ENCODE data around the gene ZNF324B. TPM values are rescaled to one million over a fixed set of nuclear protein-coding genes. Genes with fewer than 3 reads are reported as not detected.

The ZNF324B gene
- polyA plus RNA-seq, 2 of the 4 experiments (the other 2 are of a cell fraction), result 3.8 to 6.8 TPM

DNA sequence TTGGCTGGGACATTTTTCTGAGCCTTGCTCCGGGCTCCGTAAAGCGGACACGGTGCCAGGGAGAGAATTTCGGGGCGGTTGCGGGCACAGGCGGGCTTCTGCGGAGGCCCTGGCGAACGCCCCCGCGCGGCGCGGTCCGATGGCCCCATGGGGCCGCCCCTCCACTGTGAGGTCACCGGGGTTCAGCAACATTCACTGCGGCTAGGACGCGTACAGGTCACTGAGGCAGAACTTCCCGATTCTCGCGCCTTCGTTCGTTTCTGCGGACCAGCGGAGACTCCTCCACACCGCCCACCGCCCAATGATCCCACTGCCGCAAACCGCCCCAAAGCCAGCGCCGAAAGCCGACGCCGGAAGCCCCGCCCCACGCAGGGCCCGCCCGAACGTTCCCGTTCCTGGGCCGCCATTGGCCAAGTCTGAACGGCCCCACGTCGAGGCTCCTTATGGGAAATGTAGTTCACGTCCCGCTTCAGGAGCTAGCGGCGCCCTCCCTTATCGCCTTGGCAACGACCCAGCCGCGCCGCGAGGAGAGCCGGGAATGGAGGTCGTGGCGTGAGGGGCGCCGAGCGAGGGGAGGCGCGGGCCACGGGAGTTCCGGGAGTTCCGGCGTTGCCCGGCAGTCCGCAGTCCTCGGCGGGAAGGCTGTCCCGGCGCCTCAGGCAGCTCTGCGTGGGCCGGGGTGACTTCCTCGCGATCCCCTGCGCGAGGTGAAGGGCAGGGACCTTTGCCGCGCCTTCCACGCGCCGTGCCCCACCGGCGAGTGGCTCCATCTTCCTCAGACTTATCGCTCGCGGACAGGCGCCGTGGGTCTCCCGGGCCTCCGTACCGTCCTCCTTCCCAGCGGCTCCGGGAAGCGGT is 43.0 kb upstream of the ZNF324B start, which contains the start of gene ZNF584 (continued):
- TF ChIP-seq, protein P1, sequence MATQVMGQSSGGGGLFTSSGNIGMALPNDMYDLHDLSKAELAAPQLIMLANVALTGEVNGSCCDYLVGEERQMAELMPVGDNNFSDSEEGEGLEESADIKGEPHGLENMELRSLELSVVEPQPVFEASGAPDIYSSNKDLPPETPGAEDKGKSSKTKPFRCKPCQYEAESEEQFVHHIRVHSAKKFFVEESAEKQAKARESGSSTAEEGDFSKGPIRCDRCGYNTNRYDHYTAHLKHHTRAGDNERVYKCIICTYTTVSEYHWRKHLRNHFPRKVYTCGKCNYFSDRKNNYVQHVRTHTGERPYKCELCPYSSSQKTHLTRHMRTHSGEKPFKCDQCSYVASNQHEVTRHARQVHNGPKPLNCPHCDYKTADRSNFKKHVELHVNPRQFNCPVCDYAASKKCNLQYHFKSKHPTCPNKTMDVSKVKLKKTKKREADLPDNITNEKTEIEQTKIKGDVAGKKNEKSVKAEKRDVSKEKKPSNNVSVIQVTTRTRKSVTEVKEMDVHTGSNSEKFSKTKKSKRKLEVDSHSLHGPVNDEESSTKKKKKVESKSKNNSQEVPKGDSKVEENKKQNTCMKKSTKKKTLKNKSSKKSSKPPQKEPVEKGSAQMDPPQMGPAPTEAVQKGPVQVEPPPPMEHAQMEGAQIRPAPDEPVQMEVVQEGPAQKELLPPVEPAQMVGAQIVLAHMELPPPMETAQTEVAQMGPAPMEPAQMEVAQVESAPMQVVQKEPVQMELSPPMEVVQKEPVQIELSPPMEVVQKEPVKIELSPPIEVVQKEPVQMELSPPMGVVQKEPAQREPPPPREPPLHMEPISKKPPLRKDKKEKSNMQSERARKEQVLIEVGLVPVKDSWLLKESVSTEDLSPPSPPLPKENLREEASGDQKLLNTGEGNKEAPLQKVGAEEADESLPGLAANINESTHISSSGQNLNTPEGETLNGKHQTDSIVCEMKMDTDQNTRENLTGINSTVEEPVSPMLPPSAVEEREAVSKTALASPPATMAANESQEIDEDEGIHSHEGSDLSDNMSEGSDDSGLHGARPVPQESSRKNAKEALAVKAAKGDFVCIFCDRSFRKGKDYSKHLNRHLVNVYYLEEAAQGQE (IDR thresholded peaks at IDR 0.05), result no peak
- 0 out of 2 replicates have a peak, but pooled peaks have one; percentile 18 for TF ChIP-seq MYC (IDR thresholded peaks at IDR 0.05; ENCODE audit: borderline replicate concordance, low read length)
- TF ChIP-seq KDM1A (IDR thresholded peaks at IDR 0.05; ENCODE audit: low read depth), result no peak
- TF ChIP-seq HOXB13 (CRISPR knock-in tag; IDR thresholded peaks at IDR 0.05; ENCODE audit: low read depth), result no peak
- TF ChIP-seq HOXA7 (CRISPR knock-in tag; IDR thresholded peaks at IDR 0.05), result no peak
- TF ChIP-seq, protein P2, sequence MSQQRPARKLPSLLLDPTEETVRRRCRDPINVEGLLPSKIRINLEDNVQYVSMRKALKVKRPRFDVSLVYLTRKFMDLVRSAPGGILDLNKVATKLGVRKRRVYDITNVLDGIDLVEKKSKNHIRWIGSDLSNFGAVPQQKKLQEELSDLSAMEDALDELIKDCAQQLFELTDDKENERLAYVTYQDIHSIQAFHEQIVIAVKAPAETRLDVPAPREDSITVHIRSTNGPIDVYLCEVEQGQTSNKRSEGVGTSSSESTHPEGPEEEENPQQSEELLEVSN (IDR thresholded peaks at IDR 0.05; ENCODE audit: borderline replicate concordance, low read depth), result peak; percentile 65
- no peak for TF ChIP-seq CBX2 (IDR thresholded peaks at IDR 0.05; ENCODE audit: borderline replicate concordance, low read depth)
- TF ChIP-seq POLR2A (IDR thresholded peaks at IDR 0.05; ENCODE audit: low read length), result peak; percentile 93
- no peak for TF ChIP-seq EHF (CRISPR knock-in tag; IDR thresholded peaks at IDR 0.05)
- TF ChIP-seq SMC3 (IDR thresholded peaks at IDR 0.05), result peak; percentile 18; the same call in 1 of the 3 replicates
- TF ChIP-seq FOSL2 (IDR thresholded peaks at IDR 0.05), result no peak
- TF ChIP-seq FOSL2 (CRISPR knock-in tag; IDR thresholded peaks at IDR 0.05), result no peak
- TF ChIP-seq, protein P3, sequence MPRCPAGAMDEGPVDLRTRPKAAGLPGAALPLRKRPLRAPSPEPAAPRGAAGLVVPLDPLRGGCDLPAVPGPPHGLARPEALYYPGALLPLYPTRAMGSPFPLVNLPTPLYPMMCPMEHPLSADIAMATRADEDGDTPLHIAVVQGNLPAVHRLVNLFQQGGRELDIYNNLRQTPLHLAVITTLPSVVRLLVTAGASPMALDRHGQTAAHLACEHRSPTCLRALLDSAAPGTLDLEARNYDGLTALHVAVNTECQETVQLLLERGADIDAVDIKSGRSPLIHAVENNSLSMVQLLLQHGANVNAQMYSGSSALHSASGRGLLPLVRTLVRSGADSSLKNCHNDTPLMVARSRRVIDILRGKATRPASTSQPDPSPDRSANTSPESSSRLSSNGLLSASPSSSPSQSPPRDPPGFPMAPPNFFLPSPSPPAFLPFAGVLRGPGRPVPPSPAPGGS (IDR thresholded peaks at IDR 0.05), result peak; percentile 94
- TF ChIP-seq KDM5A (IDR thresholded peaks at IDR 0.05), result no peak
- TF ChIP-seq HDAC2 (IDR thresholded peaks at IDR 0.05), result no peak
- TF ChIP-seq RNF2 (IDR thresholded peaks at IDR 0.05; ENCODE audit: borderline replicate concordance, low read depth), result no peak
- TF ChIP-seq CHD2 (IDR thresholded peaks at IDR 0.05; ENCODE audit: low read length, partially characterized antibody), result no peak
- TF ChIP-seq NR3C1 (IDR thresholded peaks at IDR 0.05), result no peak
- TF ChIP-seq, protein P4, sequence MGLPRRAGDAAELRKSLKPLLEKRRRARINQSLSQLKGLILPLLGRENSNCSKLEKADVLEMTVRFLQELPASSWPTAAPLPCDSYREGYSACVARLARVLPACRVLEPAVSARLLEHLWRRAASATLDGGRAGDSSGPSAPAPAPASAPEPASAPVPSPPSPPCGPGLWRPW (IDR thresholded peaks at IDR 0.05), result no peak
- TF ChIP-seq RCOR1 (IDR thresholded peaks at IDR 0.05; ENCODE audit: low read depth, low read length), result no peak
- TF ChIP-seq RAD21 (conservative IDR thresholded peaks at IDR 0.05 in 1 of 2, IDR thresholded peaks at IDR 0.05 in 1 of 2), result no peak
- TF ChIP-seq CHD4 (IDR thresholded peaks at IDR 0.05; ENCODE audit: borderline replicate concordance), result no peak
- TF ChIP-seq, protein P5, sequence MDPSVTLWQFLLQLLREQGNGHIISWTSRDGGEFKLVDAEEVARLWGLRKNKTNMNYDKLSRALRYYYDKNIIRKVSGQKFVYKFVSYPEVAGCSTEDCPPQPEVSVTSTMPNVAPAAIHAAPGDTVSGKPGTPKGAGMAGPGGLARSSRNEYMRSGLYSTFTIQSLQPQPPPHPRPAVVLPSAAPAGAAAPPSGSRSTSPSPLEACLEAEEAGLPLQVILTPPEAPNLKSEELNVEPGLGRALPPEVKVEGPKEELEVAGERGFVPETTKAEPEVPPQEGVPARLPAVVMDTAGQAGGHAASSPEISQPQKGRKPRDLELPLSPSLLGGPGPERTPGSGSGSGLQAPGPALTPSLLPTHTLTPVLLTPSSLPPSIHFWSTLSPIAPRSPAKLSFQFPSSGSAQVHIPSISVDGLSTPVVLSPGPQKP (IDR thresholded peaks at IDR 0.05; ENCODE audit: low read depth, low read length), result no peak
- TF ChIP-seq HEYL (CRISPR knock-in tag; IDR thresholded peaks at IDR 0.05), result no peak
- peak; percentile 78; the same call in 1 of the 2 replicates for TF ChIP-seq PHF8 (IDR thresholded peaks at IDR 0.05; ENCODE audit: borderline replicate concordance, low read depth)

Data from A549 (cell line).